SK-N-SH (cell line): Measurements from ENCODE around the gene KRT84.

Source experiments
- CTCF ChIP-seq: fragments of 200-600 bp; sonication (generic); IDR thresholded peaks from 2 replicates; pipeline ENCODE4 v1.6.1; 2017; ENCODE audit warnings: antibody characterized with exemption, mild to moderate bottlenecking, moderate library complexity
- EP300 ChIP-seq, 2 experiments: IDR thresholded peaks; 2 replicates each; pipeline versions ENCODE4 v1.4.0 to v1.6.1; 2012; ENCODE audit warnings: borderline replicate concordance in 1 of 2, low read depth in 1 of 2, low read length in 1 of 2
- FOXJ3 ChIP-seq: sonication (generic); formaldehyde crosslinking; IDR thresholded peaks from 2 replicates; pipeline ENCODE4 v1.5.1; 2020; ENCODE audit warnings: mild to moderate bottlenecking, missing genetic modification reagents
- GABPA ChIP-seq: IDR thresholded peaks from 2 replicates; pipeline ENCODE4 v1.4.0; 2012; ENCODE audit warnings: low read depth, mild to moderate bottlenecking
- MAX ChIP-seq: IDR thresholded peaks from 2 replicates; pipeline ENCODE4 v1.4.0; 2012; ENCODE audit warnings: low read depth
- NFIC ChIP-seq: IDR thresholded peaks from 2 replicates; pipeline ENCODE4 v1.4.0; 2012; ENCODE audit warnings: borderline replicate concordance
- REST ChIP-seq: IDR thresholded peaks from 2 replicates; pipeline ENCODE4 v1.6.1; 2012; ENCODE audit warnings: mild to moderate bottlenecking, low read depth, low read length, moderate library complexity
- SIN3A ChIP-seq: IDR thresholded peaks from 2 replicates; pipeline ENCODE4 v1.6.1; 2012; ENCODE audit warnings: low read depth, mild to moderate bottlenecking, low read length, moderate library complexity, borderline replicate concordance
- TAF1 ChIP-seq: IDR thresholded peaks from 2 replicates; pipeline ENCODE4 v1.6.1; 2012; ENCODE audit warnings: low read depth, mild to moderate bottlenecking, low read length, moderate library complexity, borderline replicate concordance
- YY1 ChIP-seq: IDR thresholded peaks from 2 replicates; pipeline ENCODE4 v1.4.0; 2012; ENCODE audit warnings: low read depth, mild to moderate bottlenecking

GRCh38 chr12:52334185-52334584 is 51.3 kb downstream of the KRT84 start:
- TF ChIP-seq CTCF: no peak
- TF ChIP-seq SIN3A: no peak
- TF ChIP-seq TAF1: no peak
- no peak for TF ChIP-seq MAX
- no peak for TF ChIP-seq GABPA
- TF ChIP-seq EP300 (IDR thresholded peaks at IDR 0.05; ENCODE audit: borderline replicate concordance in 1 of 2, low read depth in 1 of 2, low read length in 1 of 2): peak in 1 of 2 experiments; percentile 22; a peak in 1 of 4 replicates
- no peak for TF ChIP-seq NFIC
- no peak for TF ChIP-seq REST
- TF ChIP-seq FOXJ3 (CRISPR knock-in tag): no peak
- no peak for TF ChIP-seq YY1
